ENCODE measurements around the gene WDR83. TPM values are rescaled to one million over a fixed set of nuclear protein-coding genes. Genes with fewer than 3 reads are reported as not detected.

The WDR83 gene
- polyA plus RNA-seq, 2 of the 4 experiments (the other 2 are of a cell fraction): 4.8 to 11.4 TPM

DNA sequence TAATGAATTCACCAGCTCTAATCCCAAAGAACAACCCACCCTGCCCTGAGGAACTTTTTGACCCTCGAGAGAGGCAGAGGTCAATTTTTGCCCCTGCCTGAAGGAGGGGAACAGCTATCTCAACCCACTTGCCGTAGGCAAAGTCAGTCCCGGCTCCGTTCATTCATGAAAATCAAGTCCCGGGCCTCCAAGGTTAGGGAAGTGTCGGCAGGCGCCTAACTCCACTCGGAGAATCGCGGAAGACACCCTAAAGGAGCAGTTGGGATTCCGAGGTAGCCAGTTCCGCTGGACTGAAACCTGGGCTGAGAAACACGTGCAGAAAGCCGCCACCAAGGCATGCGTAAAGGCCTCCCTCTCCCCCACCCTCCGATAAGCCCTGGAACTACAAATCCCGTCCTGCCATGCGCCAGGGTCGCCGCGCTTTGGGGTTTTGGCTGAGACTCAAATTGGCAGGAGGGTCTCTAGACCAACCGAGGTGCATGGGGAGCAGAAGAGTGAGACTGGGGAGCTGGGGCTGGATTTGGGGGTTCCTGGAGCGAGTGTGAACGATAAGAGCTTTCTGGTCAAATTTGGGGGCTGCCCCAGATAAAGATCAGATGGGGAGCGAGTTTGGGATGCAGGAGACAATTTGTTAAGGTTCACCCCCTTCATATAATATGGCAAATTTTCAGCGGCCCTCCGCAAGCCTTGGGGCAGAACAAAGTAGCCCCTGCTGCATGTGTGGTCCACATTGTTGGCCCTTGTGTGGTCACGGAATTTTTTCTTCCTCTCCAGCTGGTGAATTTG lies 57.2 kb downstream of the WDR83 start, which contains the start of gene TNPO2:
Gene TNPO2 (minus strand): TSS at position 292 of the 786 bp plus-strand sequence. CDS start 2,955 bp downstream, outside the sequence.
- Histone ChIP-seq H3K27ac (peak within 1 kb of the TSS; percentile 91 to 99), H3K4me2 (peak within 1 kb of the TSS; percentile 92), H3K4me1 (peaks cover 10% of the 10 kb centered on the region; the same call in 1 of the 3 replicates), H3K9me3 (no peaks in the 10 kb centered on the region), H3K4me3 (peak within 1 kb of the TSS; percentile 76)
- WGBS (ENCODE audit: missing lambda C conversion rate): 21% methylated on average over 11 of the region's 28 CpGs
- POLR2A ChIA-PET: interaction anchor here (0.6 to 1.5 kb wide), 2 partner anchors 10 to 30 kb away, joined by 4 to 16 read pairs; partner anchors contain the start of gene TRIR
- peak; percentile 79 to 83 for ATAC-seq
- peak; percentile 60 to 74 for DNase-seq (ENCODE audit: low read depth in 1 of 2, low spot score in 1 of 2)
- TF ChIP-seq, protein P1, sequence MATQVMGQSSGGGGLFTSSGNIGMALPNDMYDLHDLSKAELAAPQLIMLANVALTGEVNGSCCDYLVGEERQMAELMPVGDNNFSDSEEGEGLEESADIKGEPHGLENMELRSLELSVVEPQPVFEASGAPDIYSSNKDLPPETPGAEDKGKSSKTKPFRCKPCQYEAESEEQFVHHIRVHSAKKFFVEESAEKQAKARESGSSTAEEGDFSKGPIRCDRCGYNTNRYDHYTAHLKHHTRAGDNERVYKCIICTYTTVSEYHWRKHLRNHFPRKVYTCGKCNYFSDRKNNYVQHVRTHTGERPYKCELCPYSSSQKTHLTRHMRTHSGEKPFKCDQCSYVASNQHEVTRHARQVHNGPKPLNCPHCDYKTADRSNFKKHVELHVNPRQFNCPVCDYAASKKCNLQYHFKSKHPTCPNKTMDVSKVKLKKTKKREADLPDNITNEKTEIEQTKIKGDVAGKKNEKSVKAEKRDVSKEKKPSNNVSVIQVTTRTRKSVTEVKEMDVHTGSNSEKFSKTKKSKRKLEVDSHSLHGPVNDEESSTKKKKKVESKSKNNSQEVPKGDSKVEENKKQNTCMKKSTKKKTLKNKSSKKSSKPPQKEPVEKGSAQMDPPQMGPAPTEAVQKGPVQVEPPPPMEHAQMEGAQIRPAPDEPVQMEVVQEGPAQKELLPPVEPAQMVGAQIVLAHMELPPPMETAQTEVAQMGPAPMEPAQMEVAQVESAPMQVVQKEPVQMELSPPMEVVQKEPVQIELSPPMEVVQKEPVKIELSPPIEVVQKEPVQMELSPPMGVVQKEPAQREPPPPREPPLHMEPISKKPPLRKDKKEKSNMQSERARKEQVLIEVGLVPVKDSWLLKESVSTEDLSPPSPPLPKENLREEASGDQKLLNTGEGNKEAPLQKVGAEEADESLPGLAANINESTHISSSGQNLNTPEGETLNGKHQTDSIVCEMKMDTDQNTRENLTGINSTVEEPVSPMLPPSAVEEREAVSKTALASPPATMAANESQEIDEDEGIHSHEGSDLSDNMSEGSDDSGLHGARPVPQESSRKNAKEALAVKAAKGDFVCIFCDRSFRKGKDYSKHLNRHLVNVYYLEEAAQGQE (IDR thresholded peaks at IDR 0.05): no peak
- TF ChIP-seq, protein P2, sequence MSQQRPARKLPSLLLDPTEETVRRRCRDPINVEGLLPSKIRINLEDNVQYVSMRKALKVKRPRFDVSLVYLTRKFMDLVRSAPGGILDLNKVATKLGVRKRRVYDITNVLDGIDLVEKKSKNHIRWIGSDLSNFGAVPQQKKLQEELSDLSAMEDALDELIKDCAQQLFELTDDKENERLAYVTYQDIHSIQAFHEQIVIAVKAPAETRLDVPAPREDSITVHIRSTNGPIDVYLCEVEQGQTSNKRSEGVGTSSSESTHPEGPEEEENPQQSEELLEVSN (IDR thresholded peaks at IDR 0.05; ENCODE audit: borderline replicate concordance, low read depth): peak; percentile 66
- 0 out of 2 replicates have a peak, but pooled peaks have one; percentile 36 for TF ChIP-seq TP53 (CRISPR knock-in tag; IDR thresholded peaks at IDR 0.05)
- peak; percentile 21; the same call in 1 of the 2 replicates for TF ChIP-seq PHF8 (IDR thresholded peaks at IDR 0.05; ENCODE audit: borderline replicate concordance, low read depth)
- TF ChIP-seq HDAC2 (IDR thresholded peaks at IDR 0.05): no peak
- TF ChIP-seq MYC (IDR thresholded peaks at IDR 0.05; ENCODE audit: borderline replicate concordance, low read length): peak; percentile 82; the same call in 1 of the 2 replicates
- TF ChIP-seq, protein P3, sequence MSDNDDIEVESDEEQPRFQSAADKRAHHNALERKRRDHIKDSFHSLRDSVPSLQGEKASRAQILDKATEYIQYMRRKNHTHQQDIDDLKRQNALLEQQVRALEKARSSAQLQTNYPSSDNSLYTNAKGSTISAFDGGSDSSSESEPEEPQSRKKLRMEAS (IDR thresholded peaks at IDR 0.05): peak; percentile 92
- TF ChIP-seq ZNF302 (CRISPR knock-in tag; IDR thresholded peaks at IDR 0.05): no peak
- peak; percentile 39; the same call in 1 of the 2 replicates for TF ChIP-seq POLR2A (IDR thresholded peaks at IDR 0.05; ENCODE audit: low read length)
- TF ChIP-seq CHD2 (IDR thresholded peaks at IDR 0.05; ENCODE audit: low read length, partially characterized antibody): no peak
- peak in 1 of 2 experiments; percentile 38; a peak in 1 of 5 replicates for TF ChIP-seq JUN (IDR thresholded peaks at IDR 0.05)
- no peak for FAIRE-seq
- CTCF ChIA-PET: interaction anchor here (0.7 to 3.3 kb wide), 8 partner anchors 10 to 124 kb away, joined by 3 to 11 read pairs (median 5); no protein-coding TSS in a partner anchor

Small RNA genes within 50 kb of the gene (small RNA-seq; reads per million reads assigned to genes)
- 0 to 29.7 (median 3.2) reads per million in 6 experiments for gene SNORD41

Other genes with a start within 250 kb of the WDR83 start
- gene ZNF443, start 225.8 kb upstream of the WDR83 start, polyA plus RNA-seq (2011; rRNA removed): 1.0 and 1.1 TPM in 2 replicates
- 1.0 to 1.1 TPM (median 1.1 TPM) in 3 replicates for gene ZNF443, start 225.8 kb upstream of the WDR83 start, polyA plus RNA-seq (2017; fragmentation: RNase III; extraction: RNeasy Plus Mini Kit Qiagen cat#74134 plus additional on column Dnase treatment)
- 0.01 TPM in 1 of 2 replicates, not detected in the other for gene ZNF709, start 182.0 kb upstream of the WDR83 start, polyA plus RNA-seq (2011; rRNA removed)
- gene ZNF709, start 182.0 kb upstream of the WDR83 start, polyA plus RNA-seq (2017; fragmentation: RNase III; extraction: RNeasy Plus Mini Kit Qiagen cat#74134 plus additional on column Dnase treatment): 0.04 to 0.10 TPM in 2 of 3 replicates, not detected in the other
- 2.5 and 3.0 TPM in 2 replicates for gene ZNF564, start 115.3 kb upstream of the WDR83 start, polyA plus RNA-seq (2011; rRNA removed)
- 1.6 to 1.9 TPM (median 1.8 TPM) in 3 replicates for gene ZNF564, start 115.3 kb upstream of the WDR83 start, polyA plus RNA-seq (2017; fragmentation: RNase III; extraction: RNeasy Plus Mini Kit Qiagen cat#74134 plus additional on column Dnase treatment)
- 2.4 and 2.5 TPM in 2 replicates for gene ZNF490, start 56.0 kb upstream of the WDR83 start, polyA plus RNA-seq (2011; rRNA removed)
- 0.57 to 0.85 TPM (median 0.79 TPM) in 3 replicates for gene ZNF490, start 56.0 kb upstream of the WDR83 start, polyA plus RNA-seq (2017; fragmentation: RNase III; extraction: RNeasy Plus Mini Kit Qiagen cat#74134 plus additional on column Dnase treatment)
- gene ZNF791, start 55.9 kb upstream of the WDR83 start, polyA plus RNA-seq (2011; rRNA removed): 7.1 and 8.0 TPM in 2 replicates
- 4.5 to 4.6 TPM (median 4.5 TPM) in 3 replicates for gene ZNF791, start 55.9 kb upstream of the WDR83 start, polyA plus RNA-seq (2017; fragmentation: RNase III; extraction: RNeasy Plus Mini Kit Qiagen cat#74134 plus additional on column Dnase treatment)
- 13.0 and 14.4 TPM in 2 replicates for gene MAN2B1, start 65 bp upstream of the WDR83 start, polyA plus RNA-seq (2011; rRNA removed)
- gene MAN2B1, start 65 bp upstream of the WDR83 start, polyA plus RNA-seq (2017; fragmentation: RNase III; extraction: RNeasy Plus Mini Kit Qiagen cat#74134 plus additional on column Dnase treatment): 15.4 to 16.3 TPM (median 15.9 TPM) in 3 replicates
- 63.7 and 71.9 TPM in 2 replicates for gene DHPS, start 15.1 kb downstream of the WDR83 start, polyA plus RNA-seq (2011; rRNA removed)
- gene DHPS, start 15.1 kb downstream of the WDR83 start, polyA plus RNA-seq (2017; fragmentation: RNase III; extraction: RNeasy Plus Mini Kit Qiagen cat#74134 plus additional on column Dnase treatment): 55.3 to 58.3 TPM (median 57.8 TPM) in 3 replicates
- not detected in 2 replicates for gene GNG14, start 21.2 kb downstream of the WDR83 start, polyA plus RNA-seq (2011; rRNA removed)
- not detected in 3 replicates for gene GNG14, start 21.2 kb downstream of the WDR83 start, polyA plus RNA-seq (2017; fragmentation: RNase III; extraction: RNeasy Plus Mini Kit Qiagen cat#74134 plus additional on column Dnase treatment)
- gene FBXW9, start 29.8 kb downstream of the WDR83 start, polyA plus RNA-seq (2011; rRNA removed): 5.7 and 6.9 TPM in 2 replicates
- 7.3 to 8.1 TPM (median 8.0 TPM) in 3 replicates for gene FBXW9, start 29.8 kb downstream of the WDR83 start, polyA plus RNA-seq (2017; fragmentation: RNase III; extraction: RNeasy Plus Mini Kit Qiagen cat#74134 plus additional on column Dnase treatment)
- gene TNPO2, start 57.1 kb downstream of the WDR83 start, polyA plus RNA-seq (2011; rRNA removed): 33.7 and 38.0 TPM in 2 replicates
- gene TNPO2, start 57.1 kb downstream of the WDR83 start, polyA plus RNA-seq (2017; fragmentation: RNase III; extraction: RNeasy Plus Mini Kit Qiagen cat#74134 plus additional on column Dnase treatment): 39.8 to 42.5 TPM (median 41.0 TPM) in 3 replicates
- gene TRIR, start 67.9 kb downstream of the WDR83 start, polyA plus RNA-seq (2011; rRNA removed): 105 and 137 TPM in 2 replicates
- gene TRIR, start 67.9 kb downstream of the WDR83 start, polyA plus RNA-seq (2017; fragmentation: RNase III; extraction: RNeasy Plus Mini Kit Qiagen cat#74134 plus additional on column Dnase treatment): 144 to 154 TPM (median 152 TPM) in 3 replicates
- 84.9 and 87.0 TPM in 2 replicates for gene GET3, start 70.7 kb downstream of the WDR83 start, polyA plus RNA-seq (2011; rRNA removed)
- 82.7 to 96.7 TPM (median 91.7 TPM) in 3 replicates for gene GET3, start 70.7 kb downstream of the WDR83 start, polyA plus RNA-seq (2017; fragmentation: RNase III; extraction: RNeasy Plus Mini Kit Qiagen cat#74134 plus additional on column Dnase treatment)
- not detected in 2 replicates for gene BEST2, start 85.0 kb downstream of the WDR83 start, polyA plus RNA-seq (2011; rRNA removed)
- gene BEST2, start 85.0 kb downstream of the WDR83 start, polyA plus RNA-seq (2017; fragmentation: RNase III; extraction: RNeasy Plus Mini Kit Qiagen cat#74134 plus additional on column Dnase treatment): not detected in 3 replicates
- gene HOOK2, start 108.7 kb downstream of the WDR83 start, polyA plus RNA-seq (2011; rRNA removed): 8.3 and 10.1 TPM in 2 replicates
- 18.5 to 24.6 TPM (median 21.5 TPM) in 3 replicates for gene HOOK2, start 108.7 kb downstream of the WDR83 start, polyA plus RNA-seq (2017; fragmentation: RNase III; extraction: RNeasy Plus Mini Kit Qiagen cat#74134 plus additional on column Dnase treatment)
- gene JUNB, start 124.7 kb downstream of the WDR83 start, polyA plus RNA-seq (2011; rRNA removed): 72.5 and 94.7 TPM in 2 replicates
- gene JUNB, start 124.7 kb downstream of the WDR83 start, polyA plus RNA-seq (2017; fragmentation: RNase III; extraction: RNeasy Plus Mini Kit Qiagen cat#74134 plus additional on column Dnase treatment): 47.2 to 57.7 TPM (median 55.6 TPM) in 3 replicates
- 0.48 and 0.57 TPM in 2 replicates for gene PRDX2, start 135.0 kb downstream of the WDR83 start, polyA plus RNA-seq (2011; rRNA removed)
- gene PRDX2, start 135.0 kb downstream of the WDR83 start, polyA plus RNA-seq (2017; fragmentation: RNase III; extraction: RNeasy Plus Mini Kit Qiagen cat#74134 plus additional on column Dnase treatment): 0.49 to 0.91 TPM (median 0.84 TPM) in 3 replicates
- 4.9 and 10.7 TPM in 2 replicates for gene THSD8, start 135.3 kb downstream of the WDR83 start, polyA plus RNA-seq (2011; rRNA removed)
- not detected in 3 replicates for gene THSD8, start 135.3 kb downstream of the WDR83 start, polyA plus RNA-seq (2017; fragmentation: RNase III; extraction: RNeasy Plus Mini Kit Qiagen cat#74134 plus additional on column Dnase treatment)
- 27.2 and 37.2 TPM in 2 replicates for gene RNASEH2A, start 139.8 kb downstream of the WDR83 start, polyA plus RNA-seq (2011; rRNA removed)
- gene RNASEH2A, start 139.8 kb downstream of the WDR83 start, polyA plus RNA-seq (2017; fragmentation: RNase III; extraction: RNeasy Plus Mini Kit Qiagen cat#74134 plus additional on column Dnase treatment): 40.7 to 45.5 TPM (median 41.7 TPM) in 3 replicates
- 0.09 TPM in 1 of 2 replicates, not detected in the other for gene RTBDN, start 167.8 kb downstream of the WDR83 start, polyA plus RNA-seq (2011; rRNA removed)
- gene RTBDN, start 167.8 kb downstream of the WDR83 start, polyA plus RNA-seq (2017; fragmentation: RNase III; extraction: RNeasy Plus Mini Kit Qiagen cat#74134 plus additional on column Dnase treatment): 0.14 to 0.36 TPM (median 0.25 TPM) in 3 replicates
- 1.4 and 1.8 TPM in 2 replicates for gene MAST1, start 171.7 kb downstream of the WDR83 start, polyA plus RNA-seq (2011; rRNA removed)
- gene MAST1, start 171.7 kb downstream of the WDR83 start, polyA plus RNA-seq (2017; fragmentation: RNase III; extraction: RNeasy Plus Mini Kit Qiagen cat#74134 plus additional on column Dnase treatment): 1.8 to 3.0 TPM (median 2.2 TPM) in 3 replicates
- gene DNASE2, start 214.6 kb downstream of the WDR83 start, polyA plus RNA-seq (2011; rRNA removed): 15.7 and 22.9 TPM in 2 replicates
- 19.9 to 24.9 TPM (median 24.6 TPM) in 3 replicates for gene DNASE2, start 214.6 kb downstream of the WDR83 start, polyA plus RNA-seq (2017; fragmentation: RNase III; extraction: RNeasy Plus Mini Kit Qiagen cat#74134 plus additional on column Dnase treatment)
- not detected in 2 replicates for gene KLF1, start 220.4 kb downstream of the WDR83 start, polyA plus RNA-seq (2011; rRNA removed)
- gene KLF1, start 220.4 kb downstream of the WDR83 start, polyA plus RNA-seq (2017; fragmentation: RNase III; extraction: RNeasy Plus Mini Kit Qiagen cat#74134 plus additional on column Dnase treatment): not detected in 3 replicates
- gene GCDH, start 224.4 kb downstream of the WDR83 start, polyA plus RNA-seq (2011; rRNA removed): 8.0 and 8.8 TPM in 2 replicates
- 14.9 to 18.8 TPM (median 15.2 TPM) in 3 replicates for gene GCDH, start 224.4 kb downstream of the WDR83 start, polyA plus RNA-seq (2017; fragmentation: RNase III; extraction: RNeasy Plus Mini Kit Qiagen cat#74134 plus additional on column Dnase treatment)